DOHH2 (cell line): ENCODE results near the gene BAZ1A.

Experiments
- CTCF ChIP-seq: fragments of 200-600 bp; sonication (generic); IDR thresholded peaks from one replicate; pipeline ENCODE4 v1.5.1; 2014; ENCODE audit warnings: antibody characterized with exemption, mild to moderate bottlenecking, low read depth, low read length; ENCODE audit not compliant: poor library complexity, severe bottlenecking
- EZH2phosphoT487 ChIP-seq: fragments of 200-600 bp; sonication (generic); IDR thresholded peaks from 2 replicates; pipeline ENCODE4 v1.6.1; 2017; ENCODE audit warnings: borderline replicate concordance, mild to moderate bottlenecking, antibody characterized with exemption, low read length, moderate library complexity, mixed read lengths

- no peak for TF ChIP-seq EZH2phosphoT487
- TF ChIP-seq CTCF = no peak
Observed at GRCh38 chr14:34782031-34782430, 93.1 kb downstream of the BAZ1A start.
